Muscle of arm (tissue), 14 donors: Measurements from ENCODE around the gene GFPT2. TPM values are rescaled to one million over a fixed set of nuclear protein-coding genes. Genes with fewer than 3 reads are reported as not detected.

ENCODE experiments used
- DNase-seq: peaks from one replicate; pipeline ENCODE4 v3.0.0-alpha.2; 2013
- long read RNA-seq, 11 donors: transcript quantifications; one replicate each; lab custom pipeline, GENCODE V29; 2026
- polyA plus RNA-seq, 12 donors: library from polyadenylated mRNA; unstranded; fragments of 120-200 nt; gene quantifications; one replicate each; pipeline ENCODE4 v1.2.1, GENCODE V29; 2013; ENCODE audit not compliant: insufficient read length in 12 of 12

The GFPT2 gene
- polyA plus RNA-seq: 10 to 100 TPM in 5 of 12 donors, 1 to 10 TPM in 6, not detected in 1; 7.3 to 12.5 (median 9.8) TPM
- long read RNA-seq, donor 1, partial matches to known transcripts: 0 of 1 reads
- long read RNA-seq, donor 1, other reads (novel, unspliced or antisense): 0 of 1 reads
- long read RNA-seq, donor 2, partial matches to known transcripts: 0 of 1 reads
- long read RNA-seq, donor 2, other reads (novel, unspliced or antisense): 0 of 1 reads
- long read RNA-seq, donor 3, partial matches to known transcripts: 0 of 3 reads
- long read RNA-seq, donor 3, other reads (novel, unspliced or antisense): 0 of 3 reads
- long read RNA-seq, donor 4: 0 reads
- long read RNA-seq, donor 5, partial matches to known transcripts: 0 of 1 reads
- long read RNA-seq, donor 5, other reads (novel, unspliced or antisense): 0 of 1 reads
- long read RNA-seq, donor 6, partial matches to known transcripts: 0 of 2 reads
- long read RNA-seq, donor 6, other reads (novel, unspliced or antisense): 0 of 2 reads
- long read RNA-seq, donor 7: 0 reads
- long read RNA-seq, donor 8, partial matches to known transcripts: 0 of 2 reads
- long read RNA-seq, donor 8, other reads (novel, unspliced or antisense): 0 of 2 reads
- long read RNA-seq, donor 9: 0 reads
- long read RNA-seq, donor 10, partial matches to known transcripts: 0 of 1 reads
- long read RNA-seq, donor 10, other reads (novel, unspliced or antisense): 0 of 1 reads
- long read RNA-seq, donor 11: 0 reads

DNA sequence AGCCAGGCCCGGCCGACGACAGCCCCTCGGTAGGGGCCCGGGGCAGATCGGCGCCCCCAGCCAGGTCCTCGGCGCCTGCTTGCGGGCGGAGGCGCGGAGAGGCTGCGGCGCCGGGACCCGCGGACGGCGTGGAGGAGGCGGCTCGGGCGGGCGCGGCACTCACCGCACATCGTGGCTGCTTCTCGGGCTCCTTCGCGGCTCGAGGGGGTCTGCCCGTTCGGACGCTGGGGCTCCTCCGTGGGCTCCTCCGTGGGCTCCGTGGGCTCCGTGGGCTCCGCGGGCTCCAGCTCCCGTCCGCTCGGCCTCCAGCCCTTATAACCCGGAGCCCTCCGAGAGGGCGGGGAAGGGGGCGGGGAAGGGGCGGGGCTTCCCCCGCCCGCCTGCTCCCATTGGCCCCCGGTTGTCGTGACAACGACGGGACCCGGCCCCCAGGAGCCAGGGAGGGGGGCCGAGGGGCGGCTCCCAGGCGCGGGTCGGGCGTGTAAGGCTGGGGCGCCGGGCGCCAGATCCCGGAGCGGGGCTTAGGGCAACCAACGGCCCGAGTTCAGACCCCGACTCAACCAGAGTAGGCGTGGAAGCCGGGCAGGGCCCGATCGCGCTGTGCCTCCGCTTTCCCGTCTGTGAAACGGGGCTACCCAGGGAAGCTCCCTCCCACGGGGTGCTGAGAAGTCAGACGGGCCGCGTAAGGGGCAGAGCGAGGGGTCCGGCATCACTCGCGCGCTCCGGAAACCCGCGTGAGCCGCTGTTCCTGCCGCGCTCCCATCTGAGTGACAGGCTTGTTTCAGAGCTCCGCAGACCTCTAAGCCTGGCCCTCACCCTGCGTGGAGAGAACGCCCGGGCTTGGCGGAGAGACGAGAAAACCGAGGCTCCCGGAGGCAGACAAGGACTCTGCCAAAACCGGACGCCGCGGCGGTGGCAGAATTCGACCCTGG lies at the start of gene GFPT2:
Gene GFPT2, minus strand, starts transcription at position 289 of the 932 bp plus-strand sequence. Its CDS starts 119 bp downstream, at position 170.
- DNase-seq: peak; percentile 83

- DNase-seq: no peak
These were observed 49.6 kb upstream of the GFPT2 start for GRCh38 chr5:180402716-180403115.

DNA sequence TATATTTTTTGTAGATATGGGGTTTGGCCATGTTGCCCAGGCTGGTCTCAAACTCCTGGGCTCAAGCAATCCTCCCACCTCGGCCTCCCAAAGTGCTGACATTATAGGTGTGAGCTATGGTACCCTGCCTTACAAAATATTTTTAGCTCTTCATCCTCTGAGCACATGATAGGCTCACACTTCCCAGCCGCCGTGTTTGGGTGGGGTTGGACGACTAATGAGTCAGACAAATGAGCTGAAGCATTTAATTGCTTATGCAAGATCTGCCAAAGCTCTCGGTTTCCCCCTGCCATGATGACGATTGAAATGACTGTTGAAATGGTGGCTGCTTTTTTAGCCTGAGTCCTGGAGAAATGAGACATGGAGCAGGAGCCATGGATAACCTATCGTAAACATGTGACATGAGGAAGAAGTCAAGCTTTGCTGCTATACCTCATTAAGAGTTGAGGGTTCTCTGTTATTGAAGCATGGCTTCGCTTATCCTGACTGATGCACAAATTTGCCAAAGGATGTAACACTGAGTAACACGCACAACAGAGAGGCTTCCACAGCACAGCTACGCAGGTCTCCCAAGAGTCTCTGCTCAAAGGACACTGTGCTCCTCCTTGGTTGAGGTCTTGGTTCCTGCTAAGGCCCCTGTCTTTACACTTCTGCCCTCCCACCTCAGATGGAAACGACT lies 48.2 kb upstream of the GFPT2 start:
- DNase-seq: no peak

DNA sequence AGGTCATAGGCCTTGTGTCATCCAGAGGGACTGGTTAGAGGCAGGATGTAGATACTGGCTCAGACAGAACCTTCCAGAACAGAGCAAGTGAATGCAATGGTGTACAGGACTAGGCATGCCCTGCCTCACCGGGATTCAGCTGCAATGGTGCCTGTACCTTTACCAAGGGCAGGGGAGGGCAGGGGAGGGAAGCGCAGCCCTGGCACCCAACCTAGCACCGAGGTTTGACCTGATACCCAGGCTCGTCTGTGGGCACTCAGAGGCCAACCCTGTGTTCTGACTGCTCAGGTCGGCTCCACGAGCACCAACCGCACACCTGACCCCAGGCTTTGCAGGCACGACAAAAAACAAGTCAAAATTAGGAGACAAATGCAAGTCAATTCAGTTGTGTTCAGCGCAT lies 47.3 kb upstream of the GFPT2 start:
- no peak for DNase-seq

- DNase-seq: peak; percentile 57
These were observed 46.5 kb upstream of the GFPT2 start for GRCh38 chr5:180399401-180400215.

DNA sequence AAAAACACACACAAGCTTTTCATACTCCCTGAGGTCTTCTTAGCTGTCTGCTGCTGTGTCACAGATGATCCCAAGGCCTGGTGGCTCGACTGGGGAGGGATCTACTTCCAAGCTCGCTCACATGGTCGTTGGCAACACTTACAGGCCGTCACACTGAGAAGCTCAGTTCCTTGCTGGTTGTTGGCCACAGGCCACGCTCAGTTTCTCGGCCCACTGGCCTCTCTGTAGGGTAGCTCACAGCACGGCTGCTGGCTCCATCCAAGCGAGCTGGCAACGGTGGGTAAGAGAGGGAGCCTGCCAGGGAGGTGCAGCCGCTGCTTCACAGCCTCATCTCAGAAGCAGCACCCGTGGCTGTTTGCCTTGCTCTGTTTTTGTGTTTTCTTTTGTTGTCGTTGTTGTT lies 43.8 kb upstream of the GFPT2 start:
- DNase-seq: no peak

DNA sequence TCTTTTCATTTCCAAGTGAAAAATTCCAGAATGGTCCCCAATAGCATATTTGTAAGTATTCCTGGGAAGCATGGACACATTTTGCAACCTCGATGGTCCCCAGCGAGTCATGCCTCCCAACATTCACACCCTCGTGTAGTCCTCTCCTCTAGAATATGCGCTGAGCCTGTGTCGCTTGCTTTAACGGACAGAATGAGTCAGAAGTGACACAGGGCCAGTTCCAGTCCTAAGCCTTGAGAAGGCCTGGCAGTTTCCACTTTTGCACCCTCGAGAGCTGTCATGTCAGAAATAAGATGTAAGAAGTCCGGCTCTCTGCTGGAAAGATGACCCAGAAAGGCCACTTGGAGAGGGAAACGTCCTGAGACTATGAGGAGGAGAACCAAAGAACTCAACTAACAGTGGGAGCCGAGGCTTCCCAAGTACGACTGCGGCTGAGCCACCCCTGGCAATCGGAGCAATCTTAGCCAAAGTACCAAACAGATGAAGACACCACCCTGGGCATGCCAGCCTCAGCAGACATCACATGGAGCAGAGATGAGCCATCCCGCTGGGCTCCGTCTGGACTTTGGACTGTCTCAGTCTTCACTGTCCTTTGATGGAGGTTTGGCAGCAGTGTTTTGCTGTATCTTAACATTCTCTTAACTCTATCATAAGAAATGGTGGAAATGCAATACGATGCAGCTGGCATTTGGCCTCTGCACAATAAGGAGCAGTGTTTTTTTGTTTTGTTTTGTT lies 42.6 kb upstream of the GFPT2 start:
- DNase-seq: no peak

DNA sequence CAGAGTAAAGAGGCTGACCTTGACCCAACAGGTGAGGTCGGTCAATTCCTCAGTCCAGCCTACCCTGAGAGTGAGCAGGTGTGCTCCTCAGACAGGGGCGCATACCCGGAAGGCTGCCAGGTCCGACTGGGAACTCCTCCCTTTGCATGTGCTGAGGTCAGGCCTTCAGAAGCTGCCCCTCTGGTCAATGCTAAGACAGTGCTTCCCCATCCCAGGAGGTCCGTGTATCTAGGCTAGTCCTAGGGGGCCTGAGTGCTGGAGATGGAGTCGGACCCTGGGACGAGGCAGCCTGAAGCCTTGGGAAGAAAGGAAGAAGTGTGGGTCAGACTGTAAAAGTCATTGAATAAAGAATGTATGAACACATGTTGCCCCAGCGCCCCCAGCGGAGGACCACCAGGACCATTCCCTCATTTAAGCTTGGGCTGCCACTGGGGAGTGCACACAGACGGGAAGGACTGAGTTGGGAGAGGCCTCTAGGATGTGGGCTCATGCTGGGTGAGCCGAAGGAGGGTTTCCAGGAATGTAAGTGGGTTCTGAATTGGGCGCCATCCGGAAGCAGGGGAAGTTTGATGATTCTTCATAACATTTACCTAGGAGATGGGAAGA lies 41.0 kb upstream of the GFPT2 start:
- no peak for DNase-seq

DNA sequence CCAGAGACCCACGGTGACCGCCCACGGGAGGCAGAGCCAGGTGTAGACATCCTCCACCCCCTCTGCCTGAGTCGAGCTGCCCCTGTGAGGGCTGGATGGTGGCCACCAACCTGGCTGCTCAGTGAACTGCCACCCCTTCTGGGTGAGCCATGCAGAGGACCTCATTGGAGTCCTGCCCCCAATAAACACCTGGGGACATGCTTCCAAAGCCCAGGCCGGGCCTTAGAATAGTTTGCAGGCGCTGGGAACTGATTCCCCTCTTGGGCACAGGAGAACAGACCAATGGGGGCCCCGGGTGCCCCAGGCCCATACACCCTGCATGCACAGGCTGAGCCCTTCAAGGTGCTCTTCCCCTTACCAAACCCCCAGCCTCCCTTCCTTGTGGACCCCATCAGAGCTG lies 38.1 kb upstream of the GFPT2 start:
- no peak for DNase-seq

GRCh38 chr5:180390441-180391190 lies 37.5 kb upstream of the GFPT2 start:
- DNase-seq: no peak

GRCh38 chr5:180389252-180390101 lies 36.3 kb upstream of the GFPT2 start:
- DNase-seq: no peak

DNA sequence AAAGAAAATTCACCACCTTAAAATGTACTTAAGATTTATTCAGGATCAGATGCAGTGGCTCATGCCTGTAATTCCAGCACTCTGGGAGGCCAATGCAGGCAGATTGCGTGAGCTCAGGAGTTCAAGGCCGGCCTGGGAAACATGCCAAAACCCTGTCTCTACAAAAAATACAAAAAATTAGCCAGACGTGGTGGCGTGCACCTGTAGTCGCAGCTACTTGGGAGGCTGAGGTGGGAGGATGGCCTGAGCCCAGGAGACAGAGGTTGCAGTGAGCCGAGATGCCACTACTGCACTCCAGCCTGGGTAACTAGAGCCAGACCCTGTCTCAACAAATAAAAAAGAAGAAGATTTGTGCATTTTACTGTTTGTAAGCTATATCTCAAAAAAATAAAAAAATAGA lies 34.7 kb upstream of the GFPT2 start:
- no peak for DNase-seq

DNA sequence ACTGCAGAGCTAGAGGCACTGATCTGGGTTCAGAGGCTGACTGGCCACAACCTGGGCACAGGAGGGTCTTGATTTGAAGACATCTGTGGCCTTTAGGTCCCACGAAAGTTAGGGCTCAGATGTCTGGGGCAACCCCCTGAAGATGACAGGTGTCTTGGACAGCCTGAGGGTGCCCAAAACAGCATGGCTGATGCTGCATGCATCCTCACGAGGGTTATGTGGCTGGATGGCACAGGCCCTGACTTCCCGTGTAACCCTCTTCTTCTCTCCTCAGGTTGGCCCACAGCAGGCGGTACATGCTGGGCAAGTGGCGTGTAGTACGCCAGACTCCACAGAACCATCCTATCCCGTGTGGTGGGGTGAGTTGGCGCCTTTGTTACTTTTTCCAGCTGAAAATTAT lies 29.8 kb upstream of the GFPT2 start:
- DNase-seq: no peak

DNA sequence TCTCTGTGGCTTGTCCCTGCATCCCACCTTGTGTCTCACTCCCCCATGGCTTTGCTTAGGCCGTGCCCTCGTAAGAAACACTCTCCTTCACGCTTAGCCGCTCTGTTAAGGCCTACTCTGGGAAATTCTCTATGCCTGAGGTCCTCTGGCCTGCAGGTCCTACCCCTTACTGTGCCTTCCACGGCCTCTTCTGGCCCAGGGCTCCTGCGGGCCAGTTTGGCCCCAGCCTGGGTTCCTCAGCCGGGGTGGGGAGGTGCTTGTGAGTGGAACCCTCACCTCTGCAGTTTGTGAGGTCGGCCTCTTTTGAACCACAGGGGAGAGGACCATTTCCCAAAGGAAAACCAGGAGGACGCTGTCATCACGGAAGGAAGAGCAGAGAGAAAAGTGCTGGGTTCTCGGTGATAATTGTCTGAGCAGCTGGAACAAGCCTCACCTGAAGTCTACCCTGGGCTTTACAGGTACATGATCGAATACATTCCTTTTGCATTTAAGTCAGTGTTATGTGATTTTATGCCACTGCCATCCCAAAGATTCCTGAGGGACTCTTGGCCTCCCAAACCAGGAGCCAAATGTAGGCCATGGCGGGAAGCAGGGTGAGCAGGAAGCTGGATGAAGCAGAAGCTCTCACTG lies 28.8 kb upstream of the GFPT2 start:
- no peak for DNase-seq

DNA sequence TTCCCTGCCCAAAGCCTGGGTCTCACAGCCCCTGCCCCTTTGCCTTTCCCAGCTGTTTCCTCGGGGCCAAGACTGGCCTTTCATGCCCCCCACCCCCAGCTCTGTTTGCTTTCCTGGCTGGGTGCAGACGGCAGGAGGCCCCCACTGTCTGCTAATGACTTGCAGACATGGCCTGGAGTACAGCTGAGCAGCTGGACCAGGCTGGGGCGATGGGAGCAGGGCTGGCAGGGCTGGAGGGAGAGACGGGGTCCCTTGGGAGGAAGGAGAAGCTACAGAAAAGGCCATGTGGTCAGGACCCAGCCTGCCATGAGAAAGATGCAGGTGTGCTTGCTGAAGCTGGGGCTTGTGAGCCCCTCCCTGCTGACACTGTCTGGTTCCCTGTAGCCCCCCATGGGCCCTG lies 28.3 kb upstream of the GFPT2 start:
- DNase-seq: no peak

- DNase-seq: peak; percentile 50
These were observed 27.7 kb upstream of the GFPT2 start for GRCh38 chr5:180380856-180381255.

GRCh38 chr5:180380441-180380840 lies 27.3 kb upstream of the GFPT2 start:
- no peak for DNase-seq
